ENCODE results near the gene RAB11B. TPM values are rescaled to one million over a fixed set of nuclear protein-coding genes. Genes with fewer than 3 reads are reported as not detected.

The RAB11B gene
- total RNA-seq, 1 donor from 2014 or later = 104 TPM

DNA sequence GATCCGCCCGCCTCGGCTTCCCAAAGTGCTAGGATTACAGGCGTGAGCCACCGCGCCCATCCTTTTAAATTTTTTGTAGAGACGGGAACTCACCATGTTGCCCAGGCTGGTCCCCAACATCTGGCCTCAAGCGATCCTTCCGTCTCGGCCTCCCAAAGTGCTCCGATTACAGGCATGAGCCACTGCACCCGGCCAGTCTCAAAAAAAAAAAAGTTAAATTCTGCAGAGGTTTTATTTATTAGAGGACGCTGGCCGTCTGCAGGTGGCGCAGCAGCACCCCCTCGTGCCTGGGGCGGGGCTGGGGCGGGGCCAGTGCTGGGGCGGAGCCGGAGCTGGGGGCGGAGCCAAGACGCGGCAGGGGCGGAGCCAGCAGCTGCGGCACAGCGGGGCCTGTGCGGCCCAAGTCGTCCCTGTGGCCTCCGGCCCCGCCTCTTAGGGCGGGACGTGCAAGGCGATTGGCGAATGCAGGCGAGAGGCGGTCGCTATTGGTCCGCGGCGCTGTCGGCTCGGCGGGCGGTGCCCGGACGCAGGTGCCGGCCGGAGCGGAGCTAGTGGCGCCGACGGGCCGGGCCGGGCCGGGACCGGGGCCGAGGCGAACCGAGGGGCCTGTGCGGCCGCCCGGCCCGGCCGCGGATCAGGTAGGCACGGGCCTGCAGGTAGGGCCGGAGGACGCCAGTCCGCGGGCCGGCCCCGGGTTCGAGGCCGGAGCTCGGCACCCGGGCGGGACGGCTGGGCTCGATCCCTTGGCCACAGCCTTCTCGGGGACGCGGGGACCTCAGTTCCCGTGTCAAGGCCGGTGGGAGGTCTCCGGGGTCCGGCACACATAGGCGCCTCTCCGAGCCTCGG, 22.8 kb downstream of the RAB11B start, which contains the start of gene MARCHF2:
MARCHF2 (plus strand) TSS at position 523 of the 846 bp plus-strand sequence. CDS start 8,536 bp downstream, outside the sequence.
- Mint-ChIP-seq H3K36me3 (ENCODE audit: low read depth) (no peaks in the 10 kb centered on the region), H3K4me1 (ENCODE audit: low read depth) (peaks cover 12% of the 10 kb centered on the region), H3K27me3 (ENCODE audit: low read depth) (no peaks in the 10 kb centered on the region), H3K27ac (ENCODE audit: unreplicated experiment) (peak within 1 kb of the TSS; percentile 17), H3K9me3 (ENCODE audit: low read depth) (no peaks in the 10 kb centered on the region), H3K4me3 (ENCODE audit: unreplicated experiment) (peak within 1 kb of the TSS; percentile 62)
- peak; percentile 98 for DNase-seq (ENCODE audit: low spot score)
- TF ChIP-seq, protein P1, sequence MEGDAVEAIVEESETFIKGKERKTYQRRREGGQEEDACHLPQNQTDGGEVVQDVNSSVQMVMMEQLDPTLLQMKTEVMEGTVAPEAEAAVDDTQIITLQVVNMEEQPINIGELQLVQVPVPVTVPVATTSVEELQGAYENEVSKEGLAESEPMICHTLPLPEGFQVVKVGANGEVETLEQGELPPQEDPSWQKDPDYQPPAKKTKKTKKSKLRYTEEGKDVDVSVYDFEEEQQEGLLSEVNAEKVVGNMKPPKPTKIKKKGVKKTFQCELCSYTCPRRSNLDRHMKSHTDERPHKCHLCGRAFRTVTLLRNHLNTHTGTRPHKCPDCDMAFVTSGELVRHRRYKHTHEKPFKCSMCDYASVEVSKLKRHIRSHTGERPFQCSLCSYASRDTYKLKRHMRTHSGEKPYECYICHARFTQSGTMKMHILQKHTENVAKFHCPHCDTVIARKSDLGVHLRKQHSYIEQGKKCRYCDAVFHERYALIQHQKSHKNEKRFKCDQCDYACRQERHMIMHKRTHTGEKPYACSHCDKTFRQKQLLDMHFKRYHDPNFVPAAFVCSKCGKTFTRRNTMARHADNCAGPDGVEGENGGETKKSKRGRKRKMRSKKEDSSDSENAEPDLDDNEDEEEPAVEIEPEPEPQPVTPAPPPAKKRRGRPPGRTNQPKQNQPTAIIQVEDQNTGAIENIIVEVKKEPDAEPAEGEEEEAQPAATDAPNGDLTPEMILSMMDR (IDR thresholded peaks at IDR 0.05) = peak; percentile 85

DNA sequence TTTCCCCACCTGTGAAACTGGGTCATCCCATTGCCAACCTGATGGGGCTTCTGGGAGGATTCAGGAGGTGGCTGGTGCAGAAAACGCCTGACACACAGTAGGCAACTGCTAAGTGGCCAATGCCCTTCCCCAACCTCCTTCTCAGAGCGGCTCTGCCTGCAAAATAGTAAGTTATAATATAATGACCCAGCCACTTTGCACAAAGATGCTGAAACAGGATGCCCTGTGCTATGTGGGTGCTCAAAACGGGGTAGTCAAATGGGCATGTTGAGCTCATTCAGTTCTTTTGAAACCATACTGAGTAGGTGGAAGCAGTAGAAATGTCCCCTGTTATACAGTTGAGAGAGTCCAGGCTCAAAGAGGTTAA, 23.5 kb downstream of the RAB11B start:
- no peaks in the 10 kb centered on the region for H3K36me3 Mint-ChIP-seq (ENCODE audit: low read depth)
- no peaks in the 10 kb centered on the region for H3K9me3 Mint-ChIP-seq (ENCODE audit: low read depth)
- H3K4me1 Mint-ChIP-seq (ENCODE audit: low read depth) = peaks cover 12% of the 10 kb centered on the region
- H3K27ac Mint-ChIP-seq (ENCODE audit: unreplicated experiment) = no peak overlapping the region
- TF ChIP-seq, protein P1 (IDR thresholded peaks at IDR 0.05) = no peak
- no peaks in the 10 kb centered on the region for H3K27me3 Mint-ChIP-seq (ENCODE audit: low read depth)
- DNase-seq (ENCODE audit: low spot score) = no peak
- H3K4me3 Mint-ChIP-seq (ENCODE audit: unreplicated experiment) = peak overlapping the region; percentile 62

DNA sequence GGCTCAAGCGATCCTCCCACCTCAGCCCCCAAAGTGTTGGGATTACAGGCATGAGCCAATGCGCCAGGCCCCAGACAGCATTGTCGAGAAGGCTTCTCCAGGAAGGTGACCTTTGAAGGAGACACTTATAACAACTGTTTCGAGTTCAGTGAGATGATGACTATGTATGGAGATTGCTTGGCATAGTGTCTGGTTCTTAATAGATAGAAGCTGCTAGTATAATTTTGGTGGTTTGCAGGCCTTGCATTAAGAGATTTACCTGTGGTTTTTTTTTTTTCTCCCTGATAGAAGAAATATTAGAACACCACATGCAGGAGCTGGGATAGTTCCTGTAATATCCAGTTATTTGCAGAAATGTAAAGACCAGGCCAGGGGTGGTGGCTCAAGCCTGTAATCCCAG, 26.6 kb downstream of the RAB11B start:
- TF ChIP-seq, protein P1 (IDR thresholded peaks at IDR 0.05) = no peak
- Mint-ChIP-seq H3K4me1 (ENCODE audit: low read depth) (peaks cover 12% of the 10 kb centered on the region), H3K4me3 (ENCODE audit: unreplicated experiment) (no peak overlapping the region), H3K27ac (ENCODE audit: unreplicated experiment) (no peak overlapping the region), H3K27me3 (ENCODE audit: low read depth) (no peaks in the 10 kb centered on the region), H3K9me3 (ENCODE audit: low read depth) (no peaks in the 10 kb centered on the region), H3K36me3 (ENCODE audit: low read depth) (no peaks in the 10 kb centered on the region)
- no peak for DNase-seq (ENCODE audit: low spot score)

DNA sequence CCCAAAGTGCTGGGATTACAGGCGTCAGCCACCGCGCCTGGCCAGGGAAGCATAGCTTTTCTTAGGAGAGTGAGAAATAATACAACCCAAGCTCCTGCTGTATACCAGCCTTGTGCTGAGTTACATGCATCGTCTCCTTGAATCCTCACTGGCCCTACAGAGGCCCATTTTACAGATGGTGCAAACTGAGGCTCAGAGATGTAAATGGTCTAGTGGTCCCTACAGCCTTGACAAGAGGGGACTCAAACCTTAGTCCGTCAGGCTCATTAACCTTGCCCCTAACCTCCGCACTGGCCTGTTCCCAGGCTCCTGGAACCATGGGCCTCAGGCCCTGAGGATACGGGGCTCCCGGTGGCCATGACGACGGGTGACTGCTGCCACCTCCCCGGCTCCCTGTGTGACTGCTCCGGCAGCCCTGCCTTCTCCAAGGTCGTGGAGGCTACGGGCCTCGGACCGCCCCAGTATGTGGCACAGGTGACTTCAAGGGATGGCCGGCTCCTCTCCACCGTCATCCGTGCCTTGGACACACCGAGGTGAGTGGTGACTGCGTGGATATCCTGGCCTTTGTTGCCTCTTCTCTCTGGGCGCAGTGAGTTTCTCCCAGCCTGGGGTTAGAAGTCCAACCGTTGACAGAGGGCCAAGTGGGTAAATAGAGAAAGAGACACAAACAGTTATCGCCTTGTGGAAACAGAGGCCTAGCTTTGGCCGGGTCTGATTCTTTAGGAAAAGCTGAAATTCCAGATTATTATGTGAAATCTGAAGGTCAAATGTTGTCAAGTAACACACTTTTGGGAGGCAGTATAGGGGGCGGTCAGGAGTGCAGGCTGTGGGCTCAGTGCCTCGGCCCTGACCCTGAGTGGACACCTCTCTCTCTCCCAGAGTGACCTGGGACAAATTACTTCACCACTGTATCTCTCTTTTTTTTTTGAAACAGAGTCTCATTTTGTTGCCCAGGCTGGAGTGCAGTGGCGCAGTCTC, 31.6 kb downstream of the RAB11B start:
- H3K27me3 Mint-ChIP-seq (ENCODE audit: low read depth) = no peaks in the 10 kb centered on the region
- no peak overlapping the region for H3K27ac Mint-ChIP-seq (ENCODE audit: unreplicated experiment)
- peaks cover 21% of the 10 kb centered on the region for H3K4me1 Mint-ChIP-seq (ENCODE audit: low read depth)

More for the DNA sequence above, 31.6 kb downstream of the RAB11B start:
- Mint-ChIP-seq H3K4me3 (ENCODE audit: unreplicated experiment) (no peak overlapping the region), H3K36me3 (ENCODE audit: low read depth) (no peaks in the 10 kb centered on the region), H3K9me3 (ENCODE audit: low read depth) (no peaks in the 10 kb centered on the region)
- TF ChIP-seq, protein P1 (IDR thresholded peaks at IDR 0.05) = no peak
- no peak for DNase-seq (ENCODE audit: low spot score)

Measured in chondrocyte (in vitro differentiated cells).